ENCODE data around the gene SMYD5.

DNA sequence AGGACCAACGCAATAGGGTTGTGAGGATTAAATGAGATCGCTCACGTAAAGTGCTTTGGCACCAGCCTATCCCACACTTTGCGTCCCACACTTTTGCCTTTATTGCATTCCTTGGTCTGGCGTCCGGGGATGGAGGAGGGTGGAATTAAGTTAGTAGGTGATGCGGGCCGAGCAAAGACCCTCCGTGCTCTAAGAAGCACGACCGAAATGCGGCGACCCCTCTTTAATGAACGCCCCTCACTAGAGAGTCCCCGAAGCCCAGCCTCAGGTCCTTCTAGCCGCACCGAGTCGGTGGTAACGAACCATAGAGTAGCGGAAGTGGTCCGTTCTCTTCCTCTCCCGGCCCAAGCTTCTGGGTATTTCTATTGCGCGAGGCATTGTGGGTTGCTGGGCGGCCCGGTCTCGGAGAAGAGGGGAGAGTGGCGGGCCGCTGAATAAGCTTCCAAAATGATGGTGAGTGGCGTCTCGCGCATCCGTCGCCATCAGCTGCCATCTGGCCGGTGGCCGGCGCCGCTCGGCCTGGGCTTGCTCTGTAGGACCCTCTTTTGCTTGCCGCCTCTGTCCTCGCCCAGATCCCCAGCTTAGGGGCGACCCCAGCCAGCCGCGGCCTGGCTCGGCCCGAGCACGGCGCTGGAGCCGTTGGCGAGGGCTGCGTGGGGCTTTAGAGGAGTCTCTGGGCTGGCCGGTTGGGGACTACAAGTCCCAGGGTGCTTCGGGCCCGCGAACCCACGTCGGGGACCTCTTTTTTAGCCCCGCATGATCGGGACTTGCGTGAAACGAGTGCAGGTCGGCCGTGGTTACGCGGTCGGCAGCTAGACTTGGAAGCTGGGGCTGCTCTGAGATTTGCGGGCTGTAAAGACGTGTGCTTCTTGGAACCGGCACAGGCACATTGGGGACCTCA, 20.1 kb downstream of the SMYD5 start, which contains the start of gene CCT7:
- TF ChIP-seq CTCF (IDR thresholded peaks at IDR 0.05) (no peak), EZH2 (IDR thresholded peaks at IDR 0.05; ENCODE audit: borderline replicate concordance, insufficient read depth, low read depth, low read length, poor library complexity, severe bottlenecking) (no peak)

Data from B cell (primary cell).